Renal cortical epithelial cell (primary cell): Measurements from ENCODE around the gene ANO3. TPM values are rescaled to one million over a fixed set of nuclear protein-coding genes. Genes with fewer than 3 reads are reported as not detected.
A peak's percentile ranks its signal among the peaks of the same experiment; 100 is the strongest.

Source experiments
- DNase-seq: peaks from one replicate; pipeline ENCODE4 v3.0.0-alpha.2; 2011; ENCODE audit warnings: low read depth
- total RNA-seq: library from RNA; depleted of rRNA; stranded (reverse); fragments of >200 nt; gene quantifications from 2 replicates; pipeline ENCODE4 v1.2.3, GENCODE V29; 2014

Gene ANO3
- total RNA-seq, 1 donor from 2014 or later, result not detected

GRCh38 chr11:26359055-26359454 is 27.1 kb downstream of the ANO3 start:
- no peak for DNase-seq

- DNase-seq, result no peak
Observed at GRCh38 chr11:26365284-26365683, 33.4 kb downstream of the ANO3 start.

- DNase-seq, result no peak
Observed at GRCh38 chr11:26377619-26378018, 45.7 kb downstream of the ANO3 start.

GRCh38 chr11:26399336-26399735 is 67.4 kb downstream of the ANO3 start:
- DNase-seq, result no peak

GRCh38 chr11:26410706-26411366 is 78.9 kb downstream of the ANO3 start:
- DNase-seq, result no peak

- no peak for DNase-seq
Observed at GRCh38 chr11:26412955-26413354, 81.0 kb downstream of the ANO3 start.

GRCh38 chr11:26418386-26418912 is 86.5 kb downstream of the ANO3 start:
- no peak for DNase-seq

GRCh38 chr11:26420331-26420730 is 88.4 kb downstream of the ANO3 start:
- no peak for DNase-seq

- DNase-seq, result no peak
Observed at GRCh38 chr11:26424255-26424654, 92.3 kb downstream of the ANO3 start.

GRCh38 chr11:26439854-26440253 is 107.9 kb downstream of the ANO3 start:
- DNase-seq, result no peak

- DNase-seq, result no peak
Observed at GRCh38 chr11:26442131-26442530, 110.2 kb downstream of the ANO3 start.

- DNase-seq, result no peak
Observed at GRCh38 chr11:26443617-26444016, 111.7 kb downstream of the ANO3 start.

- no peak for DNase-seq
Observed at GRCh38 chr11:26457636-26458035, 125.7 kb downstream of the ANO3 start.

GRCh38 chr11:26465274-26465673 is 133.3 kb downstream of the ANO3 start:
- no peak for DNase-seq

GRCh38 chr11:26467506-26467905 is 135.6 kb downstream of the ANO3 start:
- DNase-seq, result no peak

GRCh38 chr11:26470992-26471391 is 139.1 kb downstream of the ANO3 start:
- DNase-seq, result no peak

GRCh38 chr11:26473216-26474194 is 141.6 kb downstream of the ANO3 start:
- peak; percentile 48 for DNase-seq

- no peak for DNase-seq
Observed at GRCh38 chr11:26474401-26474800, 142.5 kb downstream of the ANO3 start.

GRCh38 chr11:26477396-26477795 is 145.5 kb downstream of the ANO3 start:
- no peak for DNase-seq

GRCh38 chr11:26478710-26479109 is 146.8 kb downstream of the ANO3 start:
- DNase-seq, result no peak

GRCh38 chr11:26480041-26480440 is 148.1 kb downstream of the ANO3 start:
- no peak for DNase-seq

- DNase-seq, result no peak
Observed at GRCh38 chr11:26483108-26483507, 151.2 kb downstream of the ANO3 start.

GRCh38 chr11:26490546-26490945 is 158.6 kb downstream of the ANO3 start:
- DNase-seq, result no peak
